Muscle of back (tissue), 13 donors: ENCODE measurements around the gene RRP36. TPM values are rescaled to one million over a fixed set of nuclear protein-coding genes. Genes with fewer than 3 reads are reported as not detected.
"Not testable (repeated sequence)": the region's sequence is repeated elsewhere in the genome, so short reads cannot be mapped to it uniquely, and the experiment has no call there.

Source experiments
- DNase-seq, 3 donors: peaks; one replicate each; pipeline versions ENCODE4 v3.0.0 to v3.0.0-alpha.2; 2013
- long read RNA-seq, 9 donors: transcript quantifications; one replicate each; lab custom pipeline, GENCODE V29; 2026
- polyA plus RNA-seq, 10 donors: library from polyadenylated mRNA; unstranded; fragments of 120-200 nt; gene quantifications; one replicate each; pipeline ENCODE4 v1.2.1, GENCODE V29; 2013; ENCODE audit not compliant: insufficient read length in 10 of 10

RRP36 gene
- polyA plus RNA-seq: 10 to 100 TPM; 40.7 to 51.6 (median 47.2) TPM
- long read RNA-seq, donor 1, transcript RRP36-201 (7 exons, 1,159 nt): major isoform, 12 of 16 reads
- long read RNA-seq, donor 1, partial matches to known transcripts: 0 of 16 reads
- long read RNA-seq, donor 1, other reads (novel, unspliced or antisense): 0 of 16 reads
- long read RNA-seq, donor 2, transcript RRP36-201 (7 exons, 1,159 nt): major isoform, 6 of 10 reads
- long read RNA-seq, donor 2, partial matches to known transcripts: 0 of 10 reads
- long read RNA-seq, donor 2, other reads (novel, unspliced or antisense): 0 of 10 reads
- long read RNA-seq, donor 3: 0 reads
- long read RNA-seq, donor 4, transcript RRP36-201 (7 exons, 1,159 nt): major isoform, 5 of 17 reads
- long read RNA-seq, donor 4, partial matches to known transcripts: 10 of 17 reads
- long read RNA-seq, donor 4, other reads (novel, unspliced or antisense): 0 of 17 reads
- long read RNA-seq, donor 5, transcript RRP36-201 (7 exons, 1,159 nt): major isoform, 11 of 16 reads
- long read RNA-seq, donor 5, transcript RRP36-203 (1 exons, 1,005 nt): minor isoform, 5 of 16 reads
- long read RNA-seq, donor 5, partial matches to known transcripts: 0 of 16 reads
- long read RNA-seq, donor 5, other reads (novel, unspliced or antisense): 0 of 16 reads
- long read RNA-seq, donor 6, transcript RRP36-203 (1 exons, 1,005 nt): minor isoform, 10 of 22 reads
- long read RNA-seq, donor 6, transcript RRP36-201 (7 exons, 1,159 nt): major isoform, 12 of 22 reads
- long read RNA-seq, donor 6, partial matches to known transcripts: 0 of 22 reads
- long read RNA-seq, donor 6, other reads (novel, unspliced or antisense): 0 of 22 reads
- long read RNA-seq, donor 7, transcript RRP36-203 (1 exons, 1,005 nt): minor isoform, 7 of 24 reads
- long read RNA-seq, donor 7, transcript RRP36-201 (7 exons, 1,159 nt): major isoform, 12 of 24 reads
- long read RNA-seq, donor 7, partial matches to known transcripts: 0 of 24 reads
- long read RNA-seq, donor 7, other reads (novel, unspliced or antisense): 5 of 24 reads
- long read RNA-seq, donor 8, transcript RRP36-203 (1 exons, 1,005 nt): major isoform, 5 of 8 reads
- long read RNA-seq, donor 8, partial matches to known transcripts: 0 of 8 reads
- long read RNA-seq, donor 8, other reads (novel, unspliced or antisense): 0 of 8 reads
- long read RNA-seq, donor 9, partial matches to known transcripts: 0 of 3 reads
- long read RNA-seq, donor 9, other reads (novel, unspliced or antisense): 0 of 3 reads

- DNase-seq: peak; percentile 71 to 92 (median 79)
These were observed at the start of gene RRP36 for GRCh38 chr6:43021270-43022047. Gene RRP36 (plus strand): TSS chr6:43021623. CDS start chr6:43021655, 32 bp downstream.

- no peak for DNase-seq
These were observed 49.6 kb upstream of the RRP36 start for GRCh38 chr6:42971746-42972327.

GRCh38 chr6:42973926-42974325 lies 47.5 kb upstream of the RRP36 start:
- DNase-seq: no peak

GRCh38 chr6:42974919-42975505 lies 46.4 kb upstream of the RRP36 start:
- DNase-seq: no peak

- peak in 1 of 3 donors; percentile 54 for DNase-seq
These were observed 43.0 kb upstream of the RRP36 start for GRCh38 chr6:42978487-42978838.

- DNase-seq: peak; percentile 82 to 96 (median 91)
These were observed 42.4 kb upstream of the RRP36 start, which contains the start of gene PEX6 for GRCh38 chr6:42978839-42979522. Gene PEX6 (minus strand): TSS chr6:42979181. CDS start chr6:42979150, 31 bp downstream.

- no peak for DNase-seq
These were observed 41.8 kb upstream of the RRP36 start for GRCh38 chr6:42979523-42980177.

- no peak for DNase-seq
These were observed 39.6 kb upstream of the RRP36 start for GRCh38 chr6:42981836-42982235.

GRCh38 chr6:42984001-42984923 lies 37.2 kb upstream of the RRP36 start, which contains the start of gene PPP2R5D:
Gene PPP2R5D (plus strand): TSS chr6:42984570. CDS start chr6:42984678, 108 bp downstream.
- peak; percentile 98 to 99 (median 99) for DNase-seq

- peak in 1 of 3 donors; percentile 63 for DNase-seq
These were observed 36.4 kb upstream of the RRP36 start for GRCh38 chr6:42984924-42985475.

GRCh38 chr6:42987533-42988451 lies 33.6 kb upstream of the RRP36 start:
- DNase-seq: no peak

- no peak for DNase-seq
These were observed 32.9 kb upstream of the RRP36 start for GRCh38 chr6:42988486-42989020.

- no peak for DNase-seq
These were observed 31.5 kb upstream of the RRP36 start for GRCh38 chr6:42989923-42990322.

- no peak for DNase-seq
These were observed 28.0 kb upstream of the RRP36 start for GRCh38 chr6:42993445-42993844.

- DNase-seq: no peak
These were observed 24.9 kb upstream of the RRP36 start for GRCh38 chr6:42996513-42996912.

GRCh38 chr6:42998205-42998604 lies 23.2 kb upstream of the RRP36 start:
- DNase-seq: not testable (repeated sequence)
